NB4 (cell line): ENCODE data around the gene TCEAL1.
"Not testable (repeated sequence)": the region's sequence is repeated elsewhere in the genome, so short reads cannot be mapped to it uniquely, and the experiment has no call there.

Experiments used
- DNase-seq: peaks from one replicate; pipeline ENCODE4 v3.0.0; 2010; ENCODE audit warnings: low read depth
- H3K4me3 ChIP-seq: one replicate; pipeline ENCODE4 v1.5.1; 2011; ENCODE audit warnings: mild to moderate bottlenecking, low read depth, low read length, moderate library complexity
- CTCF ChIP-seq: IDR thresholded peaks from one replicate; pipeline ENCODE4 v1.5.1; 2012; ENCODE audit warnings: low read depth, low read length
- MYC ChIP-seq: IDR thresholded peaks from 2 replicates; pipeline ENCODE4 v1.6.1; 2011; ENCODE audit warnings: low read depth, low read length
- POLR2A ChIP-seq: IDR thresholded peaks from 2 replicates; pipeline ENCODE4 v1.6.1; 2011; ENCODE audit warnings: mild to moderate bottlenecking; ENCODE audit not compliant: insufficient read length; ENCODE audit errors: extremely low read depth
- TF ChIP-seq, protein P1 (sequence below): IDR thresholded peaks from 2 replicates; pipeline ENCODE4 v1.6.1; 2011; ENCODE audit warnings: low read depth, low read length

Gene TCEAL1

GRCh38 chrX:103658681-103659433, 30.1 kb downstream of the TCEAL1 start:
- DNase-seq: no peak
- H3K4me3 ChIP-seq: no peak overlapping the region
- TF ChIP-seq, protein P1, sequence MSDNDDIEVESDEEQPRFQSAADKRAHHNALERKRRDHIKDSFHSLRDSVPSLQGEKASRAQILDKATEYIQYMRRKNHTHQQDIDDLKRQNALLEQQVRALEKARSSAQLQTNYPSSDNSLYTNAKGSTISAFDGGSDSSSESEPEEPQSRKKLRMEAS: no peak
- TF ChIP-seq MYC (no peak), POLR2A (no peak), CTCF (no peak)

DNA sequence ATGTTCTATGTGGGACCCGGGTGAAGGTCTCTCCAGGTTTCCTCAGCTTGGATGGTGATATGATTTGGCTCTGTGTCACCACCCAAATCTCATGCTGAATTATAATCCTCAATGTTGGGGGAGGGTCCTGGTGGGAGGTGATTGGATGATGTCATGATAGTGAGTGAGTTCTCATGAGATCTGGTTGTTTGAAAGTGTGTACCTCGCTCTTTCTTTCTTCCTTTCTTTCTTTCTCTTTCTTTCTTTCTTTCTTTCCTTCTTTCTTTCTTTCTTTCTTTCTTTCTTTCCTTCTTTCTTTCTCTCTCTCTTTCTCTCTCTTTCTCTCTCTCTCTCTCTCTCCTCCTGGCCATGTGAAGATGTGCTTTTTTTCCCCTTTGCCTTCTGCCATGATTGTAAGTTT, 30.7 kb downstream of the TCEAL1 start:
- not testable (repeated sequence) for H3K4me3 ChIP-seq, DNase-seq

DNA sequence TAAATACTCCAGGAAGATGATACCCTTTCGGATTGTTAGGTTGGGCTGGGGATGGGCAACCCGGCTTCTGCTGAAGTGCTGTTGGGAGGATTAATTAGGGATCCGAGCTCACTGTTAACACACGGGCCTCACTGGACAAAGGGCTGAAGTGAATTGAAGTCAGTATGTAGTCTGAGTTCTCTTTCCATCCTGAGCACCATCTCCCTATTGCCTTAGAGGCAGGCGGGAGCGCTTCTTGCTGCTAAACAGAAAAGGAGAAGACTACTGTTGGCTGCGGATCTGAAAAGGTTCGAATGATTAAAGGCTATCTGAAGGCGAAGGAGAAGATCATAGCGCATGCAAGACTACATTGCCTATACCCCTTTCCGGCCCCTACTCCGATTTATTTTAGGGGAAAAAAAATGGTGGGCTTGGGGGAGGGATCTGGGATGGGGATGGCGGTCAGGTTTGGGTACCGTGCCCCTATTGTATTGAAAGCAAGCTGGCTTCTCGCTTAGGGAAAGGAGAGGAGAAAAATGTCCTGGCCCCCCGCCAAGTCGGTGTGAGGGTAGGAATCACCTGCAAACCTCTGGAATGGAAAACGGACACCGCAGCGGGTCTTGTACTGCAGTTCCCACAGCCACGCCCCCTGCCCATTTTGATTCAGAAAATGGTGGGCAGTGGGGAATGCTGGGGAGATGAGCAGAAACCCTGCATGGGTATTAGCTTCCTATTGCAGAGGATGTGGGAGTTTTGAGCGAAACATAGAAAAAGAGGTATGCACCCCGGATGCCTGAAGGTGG, 35.4 kb downstream of the TCEAL1 start:
- H3K4me3 ChIP-seq: no peak overlapping the region
- TF ChIP-seq, protein P1: no peak
- no peak for TF ChIP-seq MYC
- TF ChIP-seq CTCF: no peak
- no peak for DNase-seq

DNA sequence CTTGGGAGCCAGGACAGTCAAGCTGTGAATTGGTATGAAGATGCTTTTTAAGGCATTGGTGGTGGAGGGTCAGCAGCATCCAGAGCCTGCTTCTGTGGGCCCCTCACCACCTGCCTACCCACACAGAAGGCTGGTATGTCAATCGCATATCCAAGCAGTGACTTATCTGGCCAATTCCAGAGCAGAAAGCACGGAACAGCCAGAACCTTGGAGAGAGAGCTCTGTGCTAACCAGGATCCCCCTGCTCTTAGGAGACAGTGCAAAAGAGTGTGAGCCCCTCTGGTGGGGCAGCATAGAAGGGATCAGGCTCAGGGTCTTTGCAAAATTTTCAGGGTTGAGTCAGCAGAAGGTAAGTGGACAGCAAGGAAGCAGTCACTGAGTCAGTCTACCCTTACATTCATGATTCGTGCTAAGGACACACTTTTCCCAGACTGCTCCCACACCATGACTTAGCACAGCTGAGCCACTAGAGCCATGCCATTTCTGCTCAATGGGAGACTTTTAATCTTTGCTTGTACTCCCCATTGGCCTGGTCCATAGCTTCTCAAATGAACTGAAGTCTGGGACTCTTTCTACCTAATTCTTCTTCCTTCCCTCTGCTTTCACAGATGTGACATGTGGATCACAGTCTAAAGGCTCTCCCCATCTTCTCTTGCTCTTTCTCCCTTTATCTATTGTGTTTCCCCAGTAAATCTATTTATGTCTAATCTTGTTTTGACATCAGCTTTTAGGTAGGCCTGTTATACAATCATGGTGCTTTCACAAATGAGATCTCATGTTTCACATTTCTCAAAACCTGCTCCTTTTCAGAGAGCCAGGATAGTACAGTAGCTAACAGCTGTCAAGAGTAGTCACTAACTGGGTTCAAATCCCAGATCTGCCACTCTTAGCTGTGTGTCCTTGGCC, 37.7 kb downstream of the TCEAL1 start:
- H3K4me3 ChIP-seq: no peak overlapping the region
- no peak for DNase-seq
- TF ChIP-seq MYC (no peak), POLR2A (no peak), CTCF (no peak)
- TF ChIP-seq, protein P1: no peak

GRCh38 chrX:103669745-103670144, 41.0 kb downstream of the TCEAL1 start:
- no peak overlapping the region for H3K4me3 ChIP-seq
- TF ChIP-seq MYC: no peak
- no peak for TF ChIP-seq CTCF
- TF ChIP-seq POLR2A: no peak
- TF ChIP-seq, protein P1: no peak
- no peak for DNase-seq
